Measurements from ENCODE around the gene HES5.

Gene HES5

GRCh38 chr1:2546515-2547209 is 16.6 kb upstream of the HES5 start:
- peak; percentile 85 for DNase-seq

- DNase-seq = peak; percentile 83
Observed at GRCh38 chr1:2545754-2546514, 15.9 kb upstream of the HES5 start.

GRCh38 chr1:2544875-2545640 is 15.0 kb upstream of the HES5 start:
- DNase-seq = no peak

- DNase-seq = no peak
Observed at GRCh38 chr1:2544093-2544874, 14.2 kb upstream of the HES5 start.

GRCh38 chr1:2543543-2544092 is 13.6 kb upstream of the HES5 start:
- DNase-seq = no peak

- DNase-seq = no peak
Observed at GRCh38 chr1:2542246-2542915, 12.3 kb upstream of the HES5 start.

GRCh38 chr1:2541619-2542245 is 11.7 kb upstream of the HES5 start:
- no peak for DNase-seq

GRCh38 chr1:2540816-2541492 is 10.9 kb upstream of the HES5 start:
- no peak for DNase-seq

- no peak for DNase-seq
Observed at GRCh38 chr1:2539312-2539907, 9.3 kb upstream of the HES5 start.

GRCh38 chr1:2538872-2539271 is 8.8 kb upstream of the HES5 start:
- DNase-seq = no peak

GRCh38 chr1:2538376-2538775 is 8.3 kb upstream of the HES5 start:
- DNase-seq = no peak

- DNase-seq = no peak
Observed at GRCh38 chr1:2537784-2538115, 7.7 kb upstream of the HES5 start.

GRCh38 chr1:2535981-2536380 is 5.9 kb upstream of the HES5 start:
- DNase-seq = peak; percentile 34

GRCh38 chr1:2535455-2535854 is 5.4 kb upstream of the HES5 start:
- DNase-seq = no peak

- peak; percentile 97 for DNase-seq
Observed at GRCh38 chr1:2534687-2535441, 4.8 kb upstream of the HES5 start.

- DNase-seq = no peak
Observed at GRCh38 chr1:2534315-2534686, 4.2 kb upstream of the HES5 start.

GRCh38 chr1:2533365-2533764 is 3.3 kb upstream of the HES5 start:
- DNase-seq = no peak

GRCh38 chr1:2532485-2533160 is 2.6 kb upstream of the HES5 start:
- DNase-seq = no peak

Data from DMS79 (cell line).